CD8-positive, alpha-beta memory T cell (primary cell): Measurements from ENCODE around the gene RGS6. TPM values are rescaled to one million over a fixed set of nuclear protein-coding genes. Genes with fewer than 3 reads are reported as not detected.
"Not testable (repeated sequence)": the region's sequence is repeated elsewhere in the genome, so short reads cannot be mapped to it uniquely, and the experiment has no call there.

ENCODE experiments used
- CTCF ChIA-PET: fragments of 350-600 bp; sonication (Branson Sonifier 250); formaldehyde crosslinking; loops from one replicate; lab custom pipeline; 2021; ENCODE audit warnings: antibody characterized with exemption; lab: Charles Lee
- POLR2A ChIA-PET: fragments of 350-600 bp; sonication (Branson Sonifier 250); formaldehyde crosslinking; loops from one replicate; lab custom pipeline; 2021; ENCODE audit warnings: antibody characterized with exemption; lab: Charles Lee
- DNase-seq, 5 donors: peaks; one replicate each; pipeline versions ENCODE4 v3.0.0 to v3.0.0-alpha.2; 2020 to 2022; ENCODE audit warnings: mixed read lengths in 1 of 5
- H3K27ac ChIP-seq: one replicate; pipeline ENCODE4 v1.7.0; 2013; ENCODE audit warnings: low read depth, mild to moderate bottlenecking, low read length, moderate library complexity
- H3K27me3 ChIP-seq: 2 replicates; pipeline ENCODE4 v1.7.0; 2013; ENCODE audit warnings: low read length, mild to moderate bottlenecking; ENCODE audit not compliant: insufficient read depth, poor library complexity, severe bottlenecking
- H3K36me3 ChIP-seq: 2 replicates; pipeline ENCODE4 v1.7.0; 2013; ENCODE audit warnings: mild to moderate bottlenecking, low read length, moderate library complexity; ENCODE audit not compliant: insufficient read depth
- H3K4me1 ChIP-seq: 2 replicates; pipeline ENCODE4 v1.7.0; 2013; ENCODE audit warnings: mild to moderate bottlenecking, low read length, moderate library complexity; ENCODE audit not compliant: insufficient read depth
- H3K4me3 ChIP-seq: 2 replicates; pipeline ENCODE4 v1.7.0; 2013; ENCODE audit warnings: mild to moderate bottlenecking, low read length
- H3K9me3 ChIP-seq: 2 replicates; pipeline ENCODE4 v1.7.0; 2013; ENCODE audit warnings: mild to moderate bottlenecking, low read length
- H3K27ac Mint-ChIP-seq, 8 donors: one replicate each; pipeline ENCODE4 v1.8.0; 2020 to 2021; ENCODE audit warnings: mixed read lengths in 8 of 8, mild to moderate bottlenecking in 6 of 8, inconsistent platforms in 3 of 8, moderate library complexity in 3 of 8
- H3K27me3 Mint-ChIP-seq, 2 donors: one replicate each; pipeline ENCODE4 v1.8.0; 2020 to 2021; ENCODE audit warnings: mixed read lengths in 2 of 2, mild to moderate bottlenecking in 1 of 2, moderate library complexity in 1 of 2
- H3K36me3 Mint-ChIP-seq, 3 donors: one replicate each; pipeline ENCODE4 v1.8.0; 2020 to 2021; ENCODE audit warnings: mixed read lengths in 3 of 3, inconsistent platforms in 1 of 3, mild to moderate bottlenecking in 1 of 3
- H3K4me1 Mint-ChIP-seq, 3 donors: one replicate each; pipeline ENCODE4 v1.8.0; 2020 to 2021; ENCODE audit warnings: mixed read lengths in 3 of 3, inconsistent platforms in 1 of 3, mild to moderate bottlenecking in 1 of 3
- H3K4me3 Mint-ChIP-seq, 7 donors: one replicate each; pipeline ENCODE4 v1.8.0; 2020 to 2021; ENCODE audit warnings: mixed read lengths in 7 of 7, mild to moderate bottlenecking in 6 of 7, moderate library complexity in 4 of 7, inconsistent platforms in 2 of 7
- H3K9me3 Mint-ChIP-seq, 5 donors: one replicate each; pipeline ENCODE4 v1.8.0; 2020 to 2022; ENCODE audit warnings: mixed read lengths in 5 of 5, mild to moderate bottlenecking in 3 of 5, moderate library complexity in 2 of 5, inconsistent platforms in 1 of 5
- polyA plus RNA-seq: library from polyadenylated mRNA; unstranded; fragments of 300-500 nt; fragmentation: Illumina TruSeq; gene quantifications from one replicate; pipeline ENCODE4 v1.2.3, GENCODE V29; 2021
- total RNA-seq, 2 experiments: library from RNA; stranded (reverse); gene quantifications; one replicate each; pipeline ENCODE4 v1.2.3, GENCODE V29; 2021

The RGS6 gene
- total and polyA plus RNA-seq, 3 experiments from 2014 or later, result 0.60 to 0.88 TPM; not detected in 1

GRCh38 chr14:71938273-71938672 lies 6.0 kb downstream of the RGS6 start:
- H3K9me3 ChIP-seq, POLR2A ChIA-PET, H3K36me3 ChIP-seq, H3K27me3 ChIP-seq, H3K4me1 ChIP-seq, DNase-seq, H3K4me1 Mint-ChIP-seq, H3K36me3 Mint-ChIP-seq, H3K4me3 Mint-ChIP-seq, H3K27ac ChIP-seq, CTCF ChIA-PET, H3K4me3 ChIP-seq, H3K27ac Mint-ChIP-seq, H3K9me3 Mint-ChIP-seq: not testable (repeated sequence)
- peaks cover 25 to 44% of the 10 kb centered on the region in 2 donors for H3K27me3 Mint-ChIP-seq

GRCh38 chr14:71939344-71939743 lies 7.1 kb downstream of the RGS6 start:
- H3K27ac Mint-ChIP-seq, result not testable (repeated sequence)

GRCh38 chr14:71940500-71940899 lies 8.3 kb downstream of the RGS6 start:
- H3K4me1 Mint-ChIP-seq, H3K36me3 Mint-ChIP-seq, H3K27ac Mint-ChIP-seq, H3K9me3 Mint-ChIP-seq, H3K4me3 ChIP-seq, DNase-seq, CTCF ChIA-PET, POLR2A ChIA-PET, H3K36me3 ChIP-seq, H3K27me3 ChIP-seq, H3K9me3 ChIP-seq, H3K4me1 ChIP-seq, H3K27ac ChIP-seq, H3K4me3 Mint-ChIP-seq: not testable (repeated sequence)
- peaks cover 14 to 39% of the 10 kb centered on the region in 2 donors for H3K27me3 Mint-ChIP-seq

More at GRCh38 chr14:71939344-71939743, 7.1 kb downstream of the RGS6 start:
- H3K36me3 Mint-ChIP-seq, H3K4me3 Mint-ChIP-seq, H3K4me3 ChIP-seq, CTCF ChIA-PET, H3K4me1 ChIP-seq, DNase-seq, POLR2A ChIA-PET, H3K27me3 ChIP-seq, H3K9me3 Mint-ChIP-seq, H3K4me1 Mint-ChIP-seq, H3K27ac ChIP-seq, H3K36me3 ChIP-seq, H3K9me3 ChIP-seq: not testable (repeated sequence)
- H3K27me3 Mint-ChIP-seq, result peaks cover 16 to 44% of the 10 kb centered on the region in 2 donors

- H3K9me3 ChIP-seq, H3K4me1 ChIP-seq, H3K4me3 ChIP-seq, CTCF ChIA-PET, H3K27ac ChIP-seq, H3K27me3 ChIP-seq, H3K36me3 ChIP-seq, H3K27ac Mint-ChIP-seq, POLR2A ChIA-PET, DNase-seq, H3K4me1 Mint-ChIP-seq, H3K36me3 Mint-ChIP-seq, H3K4me3 Mint-ChIP-seq, H3K9me3 Mint-ChIP-seq: not testable (repeated sequence)
- peaks cover 11 to 34% of the 10 kb centered on the region in 2 donors for H3K27me3 Mint-ChIP-seq
Measured at GRCh38 chr14:71941616-71942015, 9.4 kb downstream of the RGS6 start.

GRCh38 chr14:71942904-71943694 lies 10.9 kb downstream of the RGS6 start:
- H3K4me1 Mint-ChIP-seq, result no peaks in the 10 kb centered on the region
- CTCF ChIA-PET, result no interaction called here

GRCh38 chr14:71943695-71944018 lies 11.4 kb downstream of the RGS6 start:
- no peaks in the 10 kb centered on the region for H3K36me3 ChIP-seq
- H3K27ac ChIP-seq, result no peak overlapping the region
- no peaks in the 10 kb centered on the region for H3K9me3 ChIP-seq
- peaks cover 0 to 6% (median 4%) of the 10 kb centered on the region in 5 donors for H3K9me3 Mint-ChIP-seq
- H3K27me3 Mint-ChIP-seq, result peaks cover 4 to 42% of the 10 kb centered on the region in 2 donors
- POLR2A ChIA-PET, result no interaction called here
- no peaks in the 10 kb centered on the region for H3K27me3 ChIP-seq
- H3K27ac Mint-ChIP-seq, result no peak overlapping the region
- DNase-seq, result no peak
- H3K4me1 ChIP-seq, result no peaks in the 10 kb centered on the region
- CTCF ChIA-PET, result no interaction called here
- no peaks in the 10 kb centered on the region for H3K36me3 Mint-ChIP-seq
- H3K4me1 Mint-ChIP-seq, result no peaks in the 10 kb centered on the region
- no peak overlapping the region for H3K4me3 Mint-ChIP-seq
- no peak overlapping the region for H3K4me3 ChIP-seq

More at GRCh38 chr14:71942904-71943694, 10.9 kb downstream of the RGS6 start:
- H3K9me3 ChIP-seq, result no peaks in the 10 kb centered on the region
- Mint-ChIP-seq H3K27ac (no peak overlapping the region), H3K27me3 (peaks cover 4 to 41% of the 10 kb centered on the region in 2 donors), H3K4me3 (no peak overlapping the region), H3K36me3 (no peaks in the 10 kb centered on the region), H3K9me3 (peaks cover 0 to 6% (median 4%) of the 10 kb centered on the region in 5 donors)
- H3K4me1 ChIP-seq, result no peaks in the 10 kb centered on the region
- no peaks in the 10 kb centered on the region for H3K36me3 ChIP-seq
- POLR2A ChIA-PET, result no interaction called here
- DNase-seq, result no peak
- no peaks in the 10 kb centered on the region for H3K27me3 ChIP-seq
- no peak overlapping the region for H3K27ac ChIP-seq
- H3K4me3 ChIP-seq, result no peak overlapping the region

- no peak overlapping the region for H3K27ac ChIP-seq
- H3K27me3 ChIP-seq, result no peaks in the 10 kb centered on the region
- DNase-seq, result no peak
- CTCF ChIA-PET, result no interaction called here
- H3K36me3 Mint-ChIP-seq, result no peaks in the 10 kb centered on the region
- H3K4me1 Mint-ChIP-seq, result no peaks in the 10 kb centered on the region
- H3K4me1 ChIP-seq, result no peaks in the 10 kb centered on the region
- no peak overlapping the region for H3K27ac Mint-ChIP-seq
- no peaks in the 10 kb centered on the region for H3K36me3 ChIP-seq
- H3K4me3 Mint-ChIP-seq, result no peak overlapping the region
- POLR2A ChIA-PET, result no interaction called here
- H3K27me3 Mint-ChIP-seq, result peaks cover 3 to 51% of the 10 kb centered on the region in 2 donors
- peaks cover 0 to 2% (median 0%) of the 10 kb centered on the region in 5 donors for H3K9me3 Mint-ChIP-seq
- H3K9me3 ChIP-seq, result no peaks in the 10 kb centered on the region
- H3K4me3 ChIP-seq, result no peak overlapping the region
Measured at GRCh38 chr14:71947947-71948500, 15.8 kb downstream of the RGS6 start.

GRCh38 chr14:71952381-71953363 lies 20.4 kb downstream of the RGS6 start:
- CTCF ChIA-PET, result no interaction called here
- Mint-ChIP-seq H3K4me3 (no peak overlapping the region), H3K9me3 (peaks cover 0 to 2% (median 0%) of the 10 kb centered on the region in 5 donors), H3K36me3 (no peaks in the 10 kb centered on the region), H3K27me3 (peaks cover 1 to 35% of the 10 kb centered on the region in 2 donors), H3K27ac (no peak overlapping the region), H3K4me1 (no peaks in the 10 kb centered on the region)
- Histone ChIP-seq H3K27ac (no peak overlapping the region), H3K36me3 (no peaks in the 10 kb centered on the region), H3K4me1 (no peaks in the 10 kb centered on the region), H3K4me3 (no peak overlapping the region), H3K9me3 (no peaks in the 10 kb centered on the region), H3K27me3 (no peaks in the 10 kb centered on the region)
- POLR2A ChIA-PET, result no interaction called here
- no peak for DNase-seq
